Fibroblast of skin of scalp (primary cell): ENCODE results near the gene BAHD1.
A peak's percentile ranks its signal among the peaks of the same experiment; 100 is the strongest.

ENCODE experiments used
- DNase-seq: peaks from one replicate; pipeline ENCODE4 v3.0.0-alpha.2; 2013

Gene BAHD1

DNA sequence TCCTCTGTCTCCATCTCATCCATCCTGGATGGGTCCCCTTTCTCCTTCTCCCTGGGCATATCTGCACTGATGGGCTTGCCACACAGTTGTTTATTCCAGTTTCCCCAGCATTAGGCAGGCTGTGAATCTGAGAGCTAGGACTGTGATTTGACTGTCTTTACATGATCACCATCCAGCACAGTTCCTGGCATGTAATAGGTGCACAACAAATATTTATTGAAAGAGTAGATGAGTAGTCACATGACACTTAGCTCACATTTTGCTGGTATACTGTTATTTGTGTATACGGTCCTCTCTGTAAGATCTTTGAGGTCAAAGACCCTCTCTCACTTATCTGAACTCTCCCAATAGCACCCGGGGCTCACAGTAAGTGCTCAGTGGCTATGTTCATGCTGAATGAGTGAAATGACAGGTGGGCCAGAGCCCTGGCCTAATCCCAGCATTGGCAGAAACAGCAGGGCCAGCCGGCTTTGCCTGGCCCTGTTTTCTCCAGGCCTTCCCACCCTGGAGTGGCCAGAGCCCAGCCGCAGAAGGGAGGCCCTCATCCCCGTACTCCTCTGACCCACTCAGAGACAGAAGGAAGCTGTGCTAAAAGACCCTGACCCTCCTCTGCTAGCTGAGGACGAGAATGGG lies 16.2 kb upstream of the BAHD1 start:
- DNase-seq = no peak

DNA sequence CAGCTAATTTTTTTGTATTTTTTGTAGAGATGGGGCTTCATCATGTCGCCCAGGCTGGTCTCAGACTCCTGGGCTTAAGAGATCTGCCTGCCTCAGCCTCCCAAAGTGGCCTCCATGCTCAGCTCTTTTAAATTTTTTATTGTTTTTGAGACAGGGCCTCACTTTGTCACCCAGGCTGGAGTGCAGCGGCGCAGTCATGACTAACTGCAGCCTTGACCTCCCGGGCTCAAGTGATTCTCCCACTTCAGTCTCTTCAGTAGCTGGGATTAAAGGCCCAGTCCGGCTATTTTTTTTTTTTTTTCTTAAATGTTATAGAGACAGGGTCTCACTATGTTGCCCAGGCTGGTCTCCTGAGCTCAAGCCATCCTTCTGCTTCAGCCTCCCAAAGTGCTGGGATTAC lies 15.1 kb upstream of the BAHD1 start:
- no peak for DNase-seq

DNA sequence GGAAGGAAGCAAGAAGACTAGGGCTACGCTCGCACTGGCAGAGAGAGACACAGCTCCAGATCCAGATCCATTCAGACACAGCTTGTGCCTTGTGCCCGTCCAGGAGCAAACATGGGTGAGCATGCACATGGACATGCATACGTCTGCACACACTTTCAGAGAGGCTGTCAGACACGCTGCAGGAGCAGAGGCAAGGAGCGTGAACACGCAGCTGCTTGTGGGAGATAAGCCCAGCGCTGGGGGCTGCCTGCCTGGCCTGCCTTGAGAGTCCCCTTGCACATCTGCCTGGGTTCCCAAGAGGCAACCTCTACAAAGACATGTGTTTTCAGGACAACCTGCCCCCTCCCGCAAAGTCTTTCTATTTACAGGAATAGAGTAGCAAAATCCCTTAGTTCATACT lies 13.6 kb upstream of the BAHD1 start:
- no peak for DNase-seq

DNA sequence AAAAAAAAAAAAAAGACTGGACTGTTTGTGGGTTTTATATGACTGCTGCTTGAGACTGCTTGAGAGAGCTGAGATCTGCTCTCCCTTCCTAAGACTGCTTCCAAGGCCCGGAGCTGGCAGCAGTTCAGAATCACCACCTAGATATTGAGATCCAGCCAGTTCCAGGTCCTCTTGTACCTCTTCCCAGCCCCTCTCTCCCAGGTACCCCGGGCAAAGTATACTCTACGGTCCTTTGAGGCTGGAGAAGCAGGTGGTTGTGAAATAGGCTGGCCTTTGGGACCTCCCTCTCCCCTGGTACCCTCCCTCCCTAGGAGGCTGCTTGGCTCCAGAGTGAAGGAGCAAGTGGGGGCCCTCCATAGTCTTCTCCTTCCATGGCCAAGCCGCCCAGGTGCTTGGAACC lies 12.6 kb upstream of the BAHD1 start:
- DNase-seq = no peak

DNA sequence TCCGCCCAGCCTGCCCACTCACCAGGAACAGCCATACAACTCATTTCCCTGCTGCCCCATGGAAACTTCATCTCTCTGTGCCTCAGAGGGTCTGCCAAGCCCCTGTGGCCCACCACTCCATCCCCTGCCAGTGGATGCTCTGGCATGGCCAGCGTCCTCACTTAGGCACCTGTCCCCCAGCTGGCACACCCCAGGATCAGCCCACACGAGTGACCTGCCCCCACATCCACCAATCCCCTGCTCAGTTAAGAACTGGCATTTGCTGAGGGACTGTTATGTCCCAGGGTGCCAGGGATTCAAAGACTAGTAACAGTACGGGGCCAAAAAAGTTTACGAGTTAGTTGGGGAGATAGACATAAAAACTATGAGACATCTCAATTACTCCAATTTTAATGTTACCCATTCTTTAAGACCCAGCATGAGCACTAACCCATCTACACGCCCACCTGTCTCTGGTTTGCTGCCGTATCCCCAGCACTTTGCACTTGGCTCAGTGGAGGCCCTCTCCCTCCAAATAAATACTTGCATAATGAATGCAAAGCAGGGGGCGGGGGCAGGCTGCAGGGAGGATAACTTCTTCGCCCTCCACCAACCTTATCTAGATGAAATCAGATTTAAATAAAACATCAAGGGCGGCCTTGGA lies 11.6 kb upstream of the BAHD1 start:
- DNase-seq = no peak

DNA sequence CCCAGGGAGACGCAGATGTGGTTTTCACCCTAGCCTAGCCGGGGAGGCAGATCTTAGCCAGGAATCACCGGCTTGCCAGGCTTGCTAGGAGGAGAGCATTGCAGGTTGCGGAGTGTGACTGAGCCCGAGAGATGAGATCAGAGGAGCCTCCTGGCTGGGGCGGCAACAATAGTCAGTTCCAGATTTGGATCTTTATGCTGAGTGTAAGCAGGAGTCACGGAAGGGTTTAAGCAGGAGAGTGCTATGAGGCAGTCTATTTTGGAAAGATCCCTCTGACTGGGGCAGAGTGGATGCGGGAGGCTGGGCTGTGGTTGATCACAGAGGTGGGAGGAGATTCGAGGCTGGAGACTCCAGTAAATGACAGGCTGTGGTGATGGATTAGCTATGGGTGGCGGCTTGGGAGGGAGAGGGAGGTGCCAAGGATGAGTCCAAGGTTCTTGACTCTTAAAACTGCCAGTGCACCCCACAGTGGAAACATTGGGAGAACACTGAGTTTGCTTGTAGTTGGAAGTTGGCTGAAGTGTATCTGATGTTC lies 10.4 kb upstream of the BAHD1 start:
- peak; percentile 50 for DNase-seq

DNA sequence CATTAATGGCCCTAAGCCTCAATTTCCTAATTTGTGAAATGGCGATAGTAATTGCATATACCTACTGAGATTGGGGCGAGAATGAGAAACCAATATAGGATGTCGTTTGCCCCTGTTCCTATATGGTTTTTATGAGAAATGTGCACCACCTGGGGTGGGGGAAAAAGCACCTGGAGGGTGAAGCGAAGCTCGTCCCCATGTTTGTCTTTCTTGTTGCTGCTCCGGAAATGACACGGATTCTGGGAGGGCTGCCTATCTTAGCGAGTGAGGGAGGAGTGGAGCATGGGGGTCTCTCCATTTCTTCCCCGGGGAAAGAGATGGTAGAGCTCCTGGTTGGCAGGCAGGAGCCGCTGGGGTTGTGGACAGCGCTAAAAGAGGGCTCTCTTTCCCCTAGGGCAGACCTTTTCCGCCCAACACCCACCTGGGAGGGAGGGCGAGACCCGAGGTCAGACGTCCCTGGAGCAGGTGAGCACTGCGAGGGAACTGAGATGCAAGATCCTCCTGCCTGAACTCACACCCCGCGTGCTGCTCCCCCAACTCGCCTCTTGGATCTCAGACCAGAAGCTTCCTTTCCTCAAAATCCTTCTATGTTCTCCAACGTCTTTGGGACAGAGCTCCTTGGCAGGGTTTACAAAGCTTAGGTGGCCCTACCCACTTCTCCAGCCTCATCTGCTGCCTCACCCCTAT lies 5.6 kb upstream of the BAHD1 start:
- no peak for DNase-seq

DNA sequence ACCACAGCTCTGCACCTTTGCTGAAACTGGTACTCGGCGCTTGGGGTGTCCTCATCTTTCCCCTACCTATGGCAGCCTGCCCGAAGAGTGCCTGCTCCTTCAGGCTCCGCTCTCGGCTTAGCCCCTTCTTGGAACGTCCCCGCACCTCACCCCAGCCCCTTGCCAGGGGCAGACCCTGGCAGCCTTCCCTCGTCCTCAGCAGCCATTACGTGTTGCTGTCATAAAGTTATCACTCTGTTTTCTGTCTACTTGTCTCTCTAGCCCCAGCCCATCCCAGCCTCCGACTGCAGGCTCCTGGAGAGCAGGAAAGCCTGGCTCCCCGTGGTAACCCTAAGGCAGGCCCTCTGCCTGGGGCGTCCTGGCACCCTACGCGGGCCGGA lies 5.1 kb upstream of the BAHD1 start:
- DNase-seq = no peak

DNA sequence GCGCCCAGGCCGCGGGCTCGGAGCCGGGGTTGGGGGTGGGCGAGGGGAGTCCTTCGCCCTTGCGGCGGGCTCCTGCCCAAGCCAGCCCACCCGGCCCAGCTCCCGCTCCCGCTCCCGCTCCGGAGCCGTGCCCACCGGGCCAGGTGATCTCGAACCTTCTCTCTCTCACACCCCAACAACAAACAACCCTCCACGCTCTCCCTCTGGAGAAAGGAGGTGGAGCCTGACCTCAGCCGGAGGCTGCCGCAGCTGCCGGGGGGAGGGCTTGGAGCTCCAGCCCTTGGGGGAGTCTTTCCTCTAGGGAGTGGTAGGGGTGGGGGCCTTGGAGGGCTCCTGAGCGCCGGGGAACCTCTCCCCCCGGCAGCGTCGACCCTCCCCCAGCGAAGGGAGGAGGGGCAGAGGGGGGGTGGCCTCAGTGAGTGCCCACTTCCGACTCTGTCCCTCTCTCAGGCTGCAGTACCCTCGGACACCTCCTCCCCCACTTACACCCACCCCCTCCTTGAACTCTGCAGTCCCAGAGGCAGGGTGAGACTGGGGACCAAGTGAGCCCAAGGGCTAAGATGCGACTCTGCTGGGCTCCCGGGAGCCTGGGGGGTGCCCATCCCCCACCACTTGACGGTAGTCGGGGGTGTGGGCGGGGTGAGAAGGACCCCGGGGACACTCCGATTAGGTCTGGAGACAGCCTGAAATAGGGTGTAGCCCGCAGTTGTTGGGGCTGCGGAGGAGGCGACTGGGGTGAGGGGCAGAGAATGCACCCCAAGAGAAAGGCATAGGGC lies 4.4 kb upstream of the BAHD1 start:
- DNase-seq = no peak

DNA sequence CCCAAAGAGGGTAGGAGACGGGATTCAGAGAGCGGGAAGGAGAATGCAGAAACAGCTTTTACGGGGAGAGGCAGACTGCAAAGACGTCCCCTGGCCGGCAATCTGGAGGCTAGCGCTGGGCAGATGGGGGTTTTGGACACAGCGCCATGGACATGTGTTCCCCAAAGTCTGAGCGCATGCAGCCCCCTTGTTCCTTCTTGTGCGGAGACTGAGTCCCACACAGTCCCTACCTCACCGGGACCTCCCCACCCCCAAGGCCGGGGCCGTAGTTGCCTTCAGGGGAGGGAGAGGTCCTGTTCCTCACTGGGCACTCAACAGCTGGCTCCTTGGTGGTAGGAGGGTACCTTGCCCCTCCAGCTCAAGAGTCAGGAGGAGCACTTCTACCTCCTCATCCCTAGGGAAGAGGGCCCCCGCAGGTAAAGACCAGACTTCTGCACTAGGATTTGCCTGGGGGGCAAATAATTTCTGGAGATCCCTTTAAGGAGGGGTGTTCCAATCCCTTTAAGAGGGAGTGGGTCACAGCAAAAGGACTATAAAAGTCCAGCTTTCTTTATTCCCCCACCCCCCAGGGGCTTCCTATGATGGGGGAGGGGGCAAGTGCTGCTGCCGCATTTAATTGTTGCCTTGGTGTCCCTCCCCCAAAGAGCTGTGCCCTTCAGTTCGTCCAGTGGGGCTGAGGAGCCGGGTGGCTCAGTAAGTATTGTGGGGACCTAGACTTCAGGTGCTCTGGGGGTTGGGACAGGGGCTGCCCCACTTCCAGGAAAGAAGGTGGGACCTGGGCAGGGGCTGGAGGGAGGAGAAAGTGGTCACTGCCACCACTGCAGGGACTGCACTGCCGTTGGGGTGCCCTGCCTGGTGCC lies 3.6 kb upstream of the BAHD1 start:
- DNase-seq = no peak

DNA sequence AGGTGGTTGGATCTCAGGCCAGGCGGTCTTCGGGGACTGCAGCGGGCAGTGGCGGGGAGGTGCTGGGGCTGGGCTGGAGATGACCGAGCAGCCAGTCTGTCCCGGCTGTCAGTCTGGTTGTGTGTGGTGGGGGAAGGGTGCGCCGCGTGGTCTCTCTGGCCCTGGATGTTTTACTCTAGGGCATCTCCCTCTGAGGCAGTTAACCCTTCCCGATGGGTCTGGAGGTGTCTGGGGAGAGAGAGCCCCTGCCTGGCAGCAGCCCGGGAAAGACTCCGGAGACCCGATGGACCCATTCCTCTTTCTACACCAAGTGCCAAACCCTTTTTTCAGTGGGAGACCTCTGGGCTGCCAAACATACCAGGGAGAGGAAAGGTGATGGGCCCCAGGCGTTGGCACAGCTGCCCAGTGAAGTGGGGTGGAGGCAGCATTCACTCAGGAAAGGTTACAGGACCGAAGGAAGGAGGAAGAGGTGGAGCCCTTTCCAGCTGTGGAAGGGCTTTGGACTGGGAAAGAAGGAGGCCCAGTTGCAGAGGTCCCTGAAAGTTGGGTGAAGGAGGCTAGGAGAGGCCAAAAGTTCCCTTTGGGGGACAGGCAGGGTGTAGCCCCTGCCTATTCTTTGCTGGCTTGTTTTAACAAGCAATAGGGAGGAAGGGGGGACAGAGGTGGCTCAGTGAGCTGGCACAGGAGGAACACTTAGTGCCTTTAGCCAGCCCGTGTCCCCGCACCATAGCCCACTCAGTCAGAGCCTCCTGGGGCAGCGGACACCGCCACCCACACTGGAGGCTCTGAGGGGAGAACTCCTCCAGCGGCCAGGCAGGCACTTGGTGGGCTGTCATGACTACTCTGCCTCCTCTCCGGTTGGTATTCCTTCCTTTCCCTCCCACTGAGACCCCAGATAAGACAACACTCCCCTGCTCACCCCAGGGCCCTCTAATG lies 2.7 kb upstream of the BAHD1 start:
- DNase-seq = no peak

DNA sequence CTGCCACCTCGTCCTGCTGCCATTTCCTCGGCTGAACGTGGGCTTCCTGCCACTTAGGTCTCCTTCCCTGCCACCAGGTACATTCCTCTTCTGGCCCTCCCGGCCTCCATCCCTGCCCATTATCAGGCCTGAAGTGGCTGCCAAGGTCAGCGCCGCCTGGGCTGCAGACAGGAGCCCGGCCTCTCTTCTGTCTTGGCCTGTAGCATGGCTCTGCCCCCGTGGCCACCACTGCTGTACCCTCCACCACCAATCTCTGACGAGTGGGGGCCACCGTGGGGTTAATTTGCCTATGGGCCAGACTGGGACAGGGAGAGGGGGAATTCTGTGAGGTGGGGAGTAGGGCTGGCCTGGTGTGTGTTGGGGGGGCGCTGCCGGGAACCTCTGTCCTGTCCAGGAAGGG lies 2.0 kb upstream of the BAHD1 start:
- DNase-seq = no peak

DNA sequence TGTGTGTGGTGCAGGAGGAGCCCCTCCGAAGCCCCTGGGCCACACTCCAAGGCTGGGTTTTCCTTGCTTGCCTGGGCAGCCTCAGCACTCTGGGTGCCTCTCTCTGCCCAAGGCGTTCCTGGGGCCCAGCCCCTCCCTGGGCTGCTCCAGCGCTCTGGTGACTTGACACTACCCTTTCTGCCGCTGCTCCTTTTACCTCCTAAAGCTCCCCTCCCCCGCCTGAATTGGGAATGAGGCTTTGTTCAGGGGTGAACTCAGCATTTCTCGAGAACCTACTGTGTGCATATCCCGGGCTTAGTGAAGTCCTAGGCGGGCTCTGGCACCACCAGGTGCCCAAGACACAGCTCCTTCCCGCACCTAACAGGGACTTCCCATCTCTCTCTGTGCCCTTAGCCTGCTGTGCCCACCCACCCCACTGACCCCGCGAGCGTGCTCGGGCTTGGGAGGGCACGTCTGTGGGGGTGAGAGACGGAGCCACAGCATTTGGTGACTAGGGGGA lies 1.2 kb upstream of the BAHD1 start:
- DNase-seq = no peak

DNA sequence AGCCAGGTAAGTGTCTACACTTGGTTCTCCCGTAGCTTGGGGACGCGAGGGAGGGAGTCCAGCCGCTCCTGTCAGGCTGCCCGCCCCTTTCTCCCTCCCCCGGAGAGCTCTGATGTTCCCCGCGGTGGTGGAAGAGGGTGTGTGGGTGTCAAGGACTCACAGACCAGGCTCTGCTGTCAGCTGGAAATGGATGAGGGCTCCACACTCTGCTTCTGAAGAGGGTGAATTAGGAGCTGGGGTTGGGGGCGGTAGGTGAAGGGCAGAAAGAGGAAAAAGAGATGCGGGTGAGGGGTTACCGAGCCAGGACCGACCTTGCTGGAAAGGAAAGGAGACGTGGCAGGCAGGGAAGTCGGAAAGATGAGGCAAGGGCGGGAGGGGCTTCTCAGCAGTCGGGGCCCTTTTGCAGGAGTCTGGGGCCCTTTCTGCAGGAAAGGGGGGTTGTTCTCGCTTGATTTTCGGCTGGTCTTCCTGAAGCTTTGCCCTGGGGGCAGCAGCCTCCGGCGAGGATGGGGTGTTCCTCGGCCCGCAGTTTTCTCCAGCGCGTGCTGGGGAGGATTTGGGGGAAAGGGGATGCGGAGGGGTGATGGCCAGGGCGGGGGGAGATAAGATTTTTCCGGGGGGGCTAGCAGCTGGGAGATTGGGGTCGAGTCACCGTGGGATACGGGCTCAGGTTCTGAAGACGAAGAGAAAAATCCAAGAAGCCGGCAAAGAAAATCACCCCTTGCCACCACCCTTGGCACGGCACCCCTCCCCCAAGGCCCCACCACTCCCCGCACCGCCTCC lies 602 bp upstream of the BAHD1 start:
- peak; percentile 27 for DNase-seq

DNA sequence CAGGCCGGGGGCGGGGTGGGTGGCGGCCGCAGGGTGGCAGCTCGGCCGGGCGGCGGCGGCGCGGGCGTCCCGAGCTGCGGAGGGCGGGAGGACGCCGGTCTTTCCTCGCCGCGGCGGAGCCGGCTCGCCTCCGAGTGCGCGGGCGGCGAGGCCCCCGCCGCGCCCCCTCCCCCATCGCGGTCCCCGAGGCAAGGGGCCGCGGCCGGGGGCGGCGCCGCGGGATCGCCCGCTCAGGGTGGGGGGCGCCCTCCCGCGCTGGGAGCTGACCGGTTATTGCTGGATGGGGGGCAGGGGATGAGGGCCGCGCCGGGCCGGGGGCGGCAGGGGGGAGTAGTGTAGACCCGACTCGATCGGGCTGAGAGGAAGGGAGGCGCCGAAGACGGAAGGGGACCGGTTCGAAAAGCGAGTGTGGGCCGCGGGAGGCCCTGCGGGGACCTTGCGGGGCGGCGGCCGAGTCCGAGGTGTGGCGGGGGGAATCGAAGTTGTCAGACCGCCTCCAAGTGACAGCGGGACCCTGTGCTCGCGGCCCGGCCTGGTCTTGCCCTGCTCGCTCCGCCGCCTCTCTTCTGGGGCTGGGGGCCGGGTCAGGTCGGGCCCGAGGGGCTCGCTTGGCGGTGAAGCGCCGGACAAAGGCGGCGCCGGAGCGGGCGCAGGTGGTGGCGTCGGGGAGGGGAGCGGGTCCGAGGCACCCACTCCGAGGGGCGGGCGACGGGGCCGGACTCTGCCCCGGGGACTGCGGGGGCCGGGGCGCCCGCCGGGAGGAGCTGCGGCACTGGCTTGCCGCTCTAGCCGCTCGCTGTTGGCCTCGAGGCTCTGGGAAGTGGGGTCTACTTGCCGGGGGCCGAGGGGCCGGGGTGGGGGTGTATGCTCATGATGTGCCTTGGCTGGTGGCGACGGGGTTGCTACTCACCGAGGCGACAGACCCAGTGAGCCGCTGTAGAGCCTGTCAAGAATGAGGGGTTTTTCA lies 1.1 kb downstream of the BAHD1 start:
- no peak for DNase-seq

DNA sequence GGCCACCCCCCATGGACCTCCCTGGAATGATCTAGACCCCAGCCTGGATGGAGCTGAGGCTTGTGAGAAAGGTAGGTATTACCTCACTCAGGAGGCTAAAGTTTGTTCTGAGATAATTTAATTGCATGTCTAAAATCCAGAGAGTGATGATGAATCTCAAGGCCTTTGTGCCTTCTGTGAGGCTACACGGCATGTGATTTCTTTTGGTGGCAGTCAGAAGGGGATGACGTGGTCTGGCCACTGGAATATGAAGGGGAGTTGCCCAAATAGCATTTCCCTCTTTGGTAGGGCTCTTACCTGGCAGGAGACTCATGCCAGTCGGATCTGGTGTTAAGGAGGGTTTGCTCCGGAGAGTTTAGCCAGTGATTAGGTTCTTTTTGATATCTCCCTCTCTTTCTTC lies 2.5 kb downstream of the BAHD1 start:
- no peak for DNase-seq

DNA sequence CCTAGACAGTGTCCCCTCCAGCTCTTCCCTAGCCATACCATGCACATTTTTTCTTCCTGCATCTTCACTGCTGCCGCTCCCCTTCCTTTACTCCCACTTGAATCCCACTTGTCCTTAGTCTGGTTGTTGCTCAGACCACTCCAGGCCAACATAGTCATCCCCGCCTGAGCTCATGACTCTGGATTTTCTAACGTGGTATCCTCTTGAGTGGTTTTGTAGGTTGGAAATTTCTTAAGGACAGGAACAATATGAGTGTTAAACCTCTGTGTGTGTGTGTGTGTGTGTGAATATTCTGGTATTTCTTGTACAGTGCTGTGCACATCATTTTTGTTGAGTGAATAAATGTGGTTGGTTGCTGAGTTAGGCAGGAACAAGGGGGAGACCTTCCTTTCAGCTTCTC lies 3.1 kb downstream of the BAHD1 start:
- DNase-seq = no peak

DNA sequence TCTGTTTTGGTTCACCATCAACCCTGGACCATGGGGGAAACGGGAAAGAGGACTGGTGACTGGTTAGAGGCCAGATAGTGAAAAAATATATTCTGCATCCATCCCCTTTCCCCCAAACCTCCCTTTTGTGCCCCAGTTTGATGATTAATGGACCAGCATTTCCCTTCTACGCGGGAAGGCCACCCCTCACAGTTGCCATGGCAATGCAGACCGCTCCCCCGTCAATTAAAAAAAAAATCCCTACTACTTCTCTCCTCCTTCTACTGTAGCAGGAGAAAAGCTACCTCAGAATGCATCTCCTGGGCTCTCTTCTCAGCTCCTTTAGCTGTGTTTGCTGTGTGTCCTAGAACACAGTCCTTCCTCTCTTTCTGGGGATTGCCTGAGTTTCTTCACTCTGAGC lies 4.0 kb downstream of the BAHD1 start:
- no peak for DNase-seq

DNA sequence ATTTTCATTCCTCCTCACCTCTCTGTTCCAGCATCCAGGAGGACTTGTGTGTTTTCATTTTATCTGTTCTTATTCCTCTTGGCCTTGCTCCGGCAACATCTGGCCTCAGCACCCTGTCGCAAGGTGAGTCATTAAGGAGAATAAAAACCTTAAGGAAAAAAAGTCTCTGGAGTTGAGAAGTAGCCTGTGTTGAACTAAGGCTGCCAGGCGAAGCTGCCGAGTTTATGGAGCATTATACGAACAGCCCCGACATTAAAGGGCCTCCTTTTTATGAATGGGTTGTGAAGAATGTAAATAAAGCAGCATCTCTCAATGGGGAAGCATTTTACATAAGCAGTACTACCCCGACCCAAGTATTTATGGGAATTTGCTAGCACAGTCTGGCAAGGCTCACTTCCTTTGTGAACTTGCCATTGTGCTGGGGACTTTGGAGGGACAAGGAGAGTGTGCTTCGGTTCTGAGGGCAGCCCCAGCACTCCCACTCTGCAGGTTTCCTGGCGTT lies 4.7 kb downstream of the BAHD1 start:
- peak; percentile 58 for DNase-seq
